ENCODE measurements around the gene ITCH. TPM values are rescaled to one million over a fixed set of nuclear protein-coding genes. Genes with fewer than 3 reads are reported as not detected.

ITCH gene
- polyA plus RNA-seq, 3 donors: 8.3 to 13.3 (median 12.1) TPM

DNA sequence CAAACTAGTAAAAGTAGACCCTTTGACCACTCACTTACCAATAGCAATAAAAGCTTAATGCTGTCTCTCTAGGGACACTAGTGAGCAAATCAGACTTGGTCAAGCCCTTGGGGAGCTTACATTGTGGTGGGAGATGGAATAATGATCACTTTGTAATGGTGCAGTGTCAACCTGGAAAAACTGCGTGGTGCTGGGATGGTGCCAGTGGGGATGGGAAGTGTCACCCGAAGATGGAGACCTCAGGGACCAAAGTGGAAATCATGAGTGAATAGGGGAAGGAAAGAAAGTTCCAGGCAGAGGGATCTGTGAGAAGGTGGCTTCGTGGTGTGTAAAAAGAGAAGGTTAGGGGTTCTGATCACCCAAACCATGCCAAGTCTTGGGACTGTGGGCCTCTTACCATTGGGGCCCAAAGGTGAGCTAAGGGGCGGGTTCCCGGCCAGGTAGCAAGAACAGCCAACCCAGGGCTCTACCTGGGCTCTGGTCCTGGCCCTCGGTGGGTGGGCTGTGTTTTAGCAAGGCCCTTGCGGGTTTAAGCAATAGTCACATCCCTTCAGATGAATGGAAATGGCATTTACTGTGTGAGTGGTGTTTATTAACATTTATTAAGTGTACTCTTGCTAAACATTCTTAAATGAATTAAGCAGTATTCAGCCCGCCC is 168.7 kb downstream of the ITCH start:
- 84 to 89% (median 88%) methylated on average over 8 of the region's 8 CpGs for WGBS, 3 donors
- H3K27ac ChIP-seq (ENCODE audit: low read depth, low read length): no peak overlapping the region

- no peak overlapping the region for H3K27ac ChIP-seq (ENCODE audit: low read depth, low read length)
- WGBS, 3 donors: 86 to 90% (median 88%) methylated on average over 8 of the region's 8 CpGs
Measured at GRCh38 chr20:34532320-34532719, 169.2 kb downstream of the ITCH start.

GRCh38 chr20:34532756-34533155 is 169.7 kb downstream of the ITCH start:
- 93 to 96% (median 95%) methylated on average over 7 of the region's 7 CpGs for WGBS, 3 donors
- no peak overlapping the region for H3K27ac ChIP-seq (ENCODE audit: low read depth, low read length)

DNA sequence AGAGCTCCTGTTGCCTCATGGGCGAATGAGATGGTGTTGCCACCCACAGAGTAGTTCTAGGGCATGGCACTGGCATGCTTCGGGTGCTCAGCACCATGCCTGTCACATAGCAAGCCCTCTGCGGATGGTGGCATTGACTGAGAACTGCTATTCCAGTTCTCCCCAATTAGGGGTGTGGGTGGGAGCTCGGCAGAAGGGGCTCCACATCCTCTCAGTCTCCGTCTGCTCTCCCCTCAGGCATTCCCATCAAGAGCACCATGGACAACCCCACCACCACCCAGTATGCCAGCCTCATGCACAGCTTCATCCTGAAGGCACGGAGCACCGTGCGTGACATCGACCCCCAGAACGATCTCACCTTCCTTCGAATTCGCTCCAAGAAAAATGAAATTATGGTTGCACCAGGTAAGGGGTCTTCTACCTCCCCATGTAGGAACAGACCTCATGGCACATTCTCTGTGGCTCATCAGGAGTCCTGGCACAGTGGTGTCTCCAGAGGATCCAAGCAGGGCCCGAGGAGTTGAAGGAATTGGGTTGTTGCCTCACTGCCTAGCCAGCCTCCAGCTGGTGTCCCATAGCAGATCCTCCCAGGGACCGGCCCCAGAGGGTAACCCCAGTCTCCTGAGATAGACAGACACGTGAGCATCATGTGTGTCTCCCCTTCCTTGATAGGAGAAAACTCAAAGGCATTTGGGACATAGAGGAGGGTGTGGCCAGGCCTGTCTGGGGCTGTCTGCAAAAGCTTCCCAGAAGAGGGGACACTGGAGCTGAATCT is 171.5 kb downstream of the ITCH start:
- WGBS, 3 donors: 91 to 95% (median 93%) methylated on average over 15 of the region's 15 CpGs
- H3K27ac ChIP-seq (ENCODE audit: low read depth, low read length): no peak overlapping the region

DNA sequence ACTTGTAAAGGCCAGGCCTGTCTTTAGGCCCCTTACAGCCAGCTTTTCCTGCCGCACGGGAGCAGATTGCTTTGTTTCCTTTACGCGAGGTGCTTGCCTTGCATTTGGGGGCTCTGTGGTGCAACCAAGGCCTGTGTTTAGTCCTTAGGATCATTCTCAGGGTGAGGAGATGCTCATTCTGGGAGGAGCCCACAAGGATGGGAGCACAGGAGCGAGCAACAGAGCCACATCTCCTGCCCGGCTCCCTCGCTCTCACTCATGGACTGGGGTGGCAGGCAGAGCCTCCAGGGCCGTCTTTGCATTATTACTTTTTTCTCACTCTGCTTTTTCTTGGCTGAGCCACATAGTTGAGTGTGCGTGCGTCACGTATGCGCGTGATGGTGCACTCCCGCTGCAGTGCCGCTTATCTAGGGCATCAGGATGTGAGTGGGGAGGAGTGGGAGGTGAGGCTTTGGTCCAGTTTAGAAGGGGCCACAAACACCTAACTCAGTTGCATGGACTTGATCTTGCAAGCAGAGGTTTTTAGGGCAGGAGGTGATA is 172.3 kb downstream of the ITCH start:
- WGBS, 3 donors: 90 to 94% (median 93%) methylated on average over 15 of the region's 15 CpGs

DNA sequence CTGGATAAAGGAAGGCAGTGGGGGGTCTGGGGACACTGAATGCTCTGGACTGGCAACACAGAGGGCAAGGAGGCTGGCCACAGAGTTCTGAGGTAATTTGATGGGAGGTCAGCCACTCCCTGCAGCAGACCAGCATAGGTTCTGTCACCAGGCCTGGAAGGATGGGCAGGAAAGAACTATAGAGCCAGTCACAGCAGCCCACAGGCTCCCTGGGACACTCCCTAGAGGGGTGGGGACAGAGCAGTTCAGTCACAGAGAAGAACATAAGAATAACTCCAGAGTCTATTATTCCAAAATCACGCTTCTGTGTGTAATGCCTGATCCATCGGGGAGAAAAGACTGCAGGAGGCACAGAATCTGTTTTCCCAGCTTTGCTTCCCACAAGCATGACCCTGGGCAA is 172.8 kb downstream of the ITCH start:
- H3K27ac ChIP-seq (ENCODE audit: low read depth, low read length): no peak overlapping the region
- 93 to 96% (median 94%) methylated on average over 2 of the region's 2 CpGs for WGBS, 3 donors

More for the DNA sequence above, 172.3 kb downstream of the ITCH start:
- H3K27ac ChIP-seq (ENCODE audit: low read depth, low read length): no peak overlapping the region

DNA sequence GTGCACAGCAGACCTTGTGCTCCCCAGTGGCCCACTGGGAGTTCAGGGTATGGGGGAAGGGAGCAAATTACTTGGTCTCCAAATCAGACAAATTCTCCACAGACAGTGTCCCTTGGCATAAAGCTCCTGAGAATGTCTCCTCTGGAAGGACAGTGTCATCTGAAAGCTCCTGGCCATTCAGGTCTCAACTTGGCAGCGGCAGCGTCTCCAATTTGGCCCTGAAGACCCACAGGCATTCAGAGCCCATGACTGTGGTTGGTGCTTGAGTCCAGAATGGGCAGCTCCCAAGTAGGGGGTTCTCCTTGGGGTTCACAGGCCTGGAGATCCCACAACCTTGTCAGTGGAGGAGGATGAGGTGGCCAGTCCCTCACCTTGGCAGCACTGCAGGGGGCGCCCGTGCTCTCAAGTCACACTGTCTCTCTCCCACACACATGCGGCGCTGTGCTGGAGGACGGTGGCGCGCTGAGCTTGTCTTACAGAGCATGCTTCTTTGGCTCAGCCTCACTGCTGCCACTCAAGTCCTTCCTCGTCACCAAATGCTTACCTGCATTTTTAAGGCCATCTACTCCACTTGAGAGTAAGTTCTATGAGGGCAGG is 173.8 kb downstream of the ITCH start:
- 59 to 77% (median 63%) methylated on average over 10 of the region's 10 CpGs for WGBS, 3 donors
- no peak overlapping the region for H3K27ac ChIP-seq (ENCODE audit: low read depth, low read length)

GRCh38 chr20:34537651-34538050 is 174.6 kb downstream of the ITCH start:
- 89 to 95% (median 93%) methylated on average over 8 of the region's 8 CpGs for WGBS, 3 donors

GRCh38 chr20:34538671-34539123 is 175.6 kb downstream of the ITCH start:
- 32 to 50% (median 41%) methylated on average over 5 of the region's 5 CpGs for WGBS, 3 donors
- no peak overlapping the region for H3K27ac ChIP-seq (ENCODE audit: low read depth, low read length)

More at GRCh38 chr20:34537651-34538050, 174.6 kb downstream of the ITCH start:
- no peak overlapping the region for H3K27ac ChIP-seq (ENCODE audit: low read depth, low read length)

DNA sequence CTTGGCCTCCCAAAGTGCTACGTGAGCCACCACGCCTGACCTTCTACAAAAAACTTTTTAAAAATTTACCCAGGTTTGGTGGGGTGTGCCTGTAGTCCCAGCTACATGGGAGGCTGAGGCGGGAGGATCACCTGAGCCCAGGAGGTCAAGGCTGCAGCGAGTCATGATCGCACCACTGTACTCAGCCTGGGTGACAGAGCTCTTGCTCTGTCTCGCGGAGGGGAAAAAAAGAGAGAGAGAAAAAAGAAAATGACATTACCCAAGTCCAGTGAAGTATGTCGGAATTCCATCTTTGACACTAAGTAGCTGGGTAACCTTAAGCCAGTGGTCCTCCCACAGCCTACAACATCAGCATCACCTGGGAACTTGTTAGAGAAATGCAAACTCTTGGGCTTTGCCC is 176.7 kb downstream of the ITCH start:
- no peak overlapping the region for H3K27ac ChIP-seq (ENCODE audit: low read depth, low read length)
- 94 to 96% (median 95%) methylated on average over 8 of the region's 8 CpGs for WGBS, 3 donors

- WGBS, 3 donors: 73 to 88% (median 80%) methylated on average over 15 of the region's 15 CpGs
- no peak overlapping the region for H3K27ac ChIP-seq (ENCODE audit: low read depth, low read length)
Measured at GRCh38 chr20:34540596-34541263, 177.7 kb downstream of the ITCH start.

GRCh38 chr20:34541264-34541901 is 178.3 kb downstream of the ITCH start:
- WGBS, 3 donors: 80 to 87% (median 82%) methylated on average over 13 of the region's 13 CpGs
- H3K27ac ChIP-seq (ENCODE audit: low read depth, low read length): no peak overlapping the region

DNA sequence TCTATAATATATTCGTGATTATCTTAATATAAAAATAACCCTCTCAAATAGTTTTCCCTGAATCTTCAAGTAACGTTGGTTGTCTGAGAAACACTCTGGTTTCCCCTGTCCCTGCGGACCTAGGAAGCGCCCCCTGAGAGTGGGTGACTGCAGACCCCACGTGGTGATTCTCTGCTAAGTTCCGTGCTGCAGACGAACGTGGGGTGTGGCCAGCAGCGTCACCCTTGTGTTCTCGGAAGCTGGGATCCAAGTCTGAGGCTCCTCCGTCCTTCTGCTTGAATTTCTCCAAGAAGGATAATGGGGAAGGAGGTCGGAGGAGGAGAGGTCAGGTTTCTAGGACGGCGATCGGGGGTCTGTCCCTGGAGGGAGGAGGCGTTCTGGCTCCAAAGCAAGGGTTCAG is 178.8 kb downstream of the ITCH start:
- no peak overlapping the region for H3K27ac ChIP-seq (ENCODE audit: low read depth, low read length)
- WGBS, 3 donors: 72 to 83% (median 82%) methylated on average over 16 of the region's 16 CpGs

- no peak overlapping the region for H3K27ac ChIP-seq (ENCODE audit: low read depth, low read length)
- 95 to 98% (median 96%) methylated on average over 6 of the region's 6 CpGs for WGBS, 3 donors
Measured at GRCh38 chr20:34542439-34542838, 179.4 kb downstream of the ITCH start.

DNA sequence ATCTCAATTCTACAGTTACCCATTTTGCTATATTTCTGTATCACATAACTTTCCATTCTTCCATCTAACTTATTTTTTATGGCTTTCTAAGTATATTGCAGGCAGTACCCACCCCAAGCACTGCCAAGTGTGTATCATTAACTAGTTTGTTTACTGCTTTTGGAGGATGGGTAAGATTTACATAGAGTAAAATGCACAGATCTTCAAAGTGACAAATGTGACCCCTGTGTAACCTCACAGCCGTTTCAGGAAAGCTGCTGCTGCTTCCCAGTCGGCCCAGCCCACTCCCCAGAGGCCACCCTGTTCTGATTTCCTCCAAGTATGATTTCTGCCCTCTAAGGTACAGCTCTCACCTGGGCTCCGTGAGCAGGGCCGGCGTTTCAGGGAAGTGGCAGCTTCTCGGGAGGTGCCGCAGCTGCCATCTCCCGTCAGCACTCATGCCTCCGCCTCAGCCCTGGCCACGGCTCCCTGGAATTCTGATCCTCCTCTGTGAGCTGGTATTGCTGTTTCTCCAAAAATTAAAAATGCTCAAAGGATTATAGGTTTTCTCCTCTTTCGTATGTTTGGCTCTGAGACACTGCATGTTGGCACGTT is 180.5 kb downstream of the ITCH start:
- no peak overlapping the region for H3K27ac ChIP-seq (ENCODE audit: low read depth, low read length)
- WGBS, 3 donors: 72 to 78% (median 75%) methylated on average over 12 of the region's 12 CpGs

DNA sequence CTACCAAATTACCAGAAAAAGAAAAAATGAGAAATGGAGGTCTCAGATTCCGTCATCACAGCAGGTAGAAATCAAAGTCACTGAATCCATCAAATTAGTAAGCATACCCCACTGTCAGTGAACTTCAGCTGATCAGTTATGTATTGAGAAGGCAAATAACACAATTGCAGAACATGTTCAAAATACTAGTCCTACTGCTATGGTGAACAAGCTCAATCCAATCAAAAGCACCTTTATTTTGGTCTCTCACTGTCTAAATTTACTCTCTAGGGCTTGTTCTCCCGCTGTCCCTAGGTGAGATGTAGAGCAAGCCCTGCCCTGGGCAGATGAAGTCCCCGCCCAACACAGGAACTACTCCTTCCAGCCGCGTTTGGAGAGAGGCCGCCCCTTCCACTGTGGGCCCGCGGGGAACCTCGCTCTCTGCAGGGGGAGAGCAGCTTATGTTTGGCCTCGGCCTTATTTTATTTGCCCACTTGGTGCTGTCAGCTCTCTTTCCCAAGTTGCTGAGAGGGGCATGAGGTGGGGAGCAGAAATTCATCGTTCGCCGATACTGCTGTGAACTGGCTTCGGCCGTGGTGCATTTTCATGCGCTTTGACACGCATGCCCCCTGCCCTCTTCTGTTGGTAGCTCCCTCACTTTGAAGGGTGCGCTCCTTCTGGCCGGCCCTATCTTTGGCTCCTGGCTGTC is 181.2 kb downstream of the ITCH start:
- no peak overlapping the region for H3K27ac ChIP-seq (ENCODE audit: low read depth, low read length)
- 18 to 37% (median 18%) methylated on average over 18 to 19 of the region's 19 CpGs for WGBS, 3 donors

- WGBS, 3 donors: 82 to 87% (median 84%) methylated on average over 11 of the region's 11 CpGs
- H3K27ac ChIP-seq (ENCODE audit: low read depth, low read length): no peak overlapping the region
Measured at GRCh38 chr20:34546751-34547181, 183.7 kb downstream of the ITCH start.
